ENCODE measurements around the gene CD4.
"Not testable (repeated sequence)": the region's sequence is repeated elsewhere in the genome, so short reads cannot be mapped to it uniquely, and the experiment has no call there.

Gene CD4

DNA sequence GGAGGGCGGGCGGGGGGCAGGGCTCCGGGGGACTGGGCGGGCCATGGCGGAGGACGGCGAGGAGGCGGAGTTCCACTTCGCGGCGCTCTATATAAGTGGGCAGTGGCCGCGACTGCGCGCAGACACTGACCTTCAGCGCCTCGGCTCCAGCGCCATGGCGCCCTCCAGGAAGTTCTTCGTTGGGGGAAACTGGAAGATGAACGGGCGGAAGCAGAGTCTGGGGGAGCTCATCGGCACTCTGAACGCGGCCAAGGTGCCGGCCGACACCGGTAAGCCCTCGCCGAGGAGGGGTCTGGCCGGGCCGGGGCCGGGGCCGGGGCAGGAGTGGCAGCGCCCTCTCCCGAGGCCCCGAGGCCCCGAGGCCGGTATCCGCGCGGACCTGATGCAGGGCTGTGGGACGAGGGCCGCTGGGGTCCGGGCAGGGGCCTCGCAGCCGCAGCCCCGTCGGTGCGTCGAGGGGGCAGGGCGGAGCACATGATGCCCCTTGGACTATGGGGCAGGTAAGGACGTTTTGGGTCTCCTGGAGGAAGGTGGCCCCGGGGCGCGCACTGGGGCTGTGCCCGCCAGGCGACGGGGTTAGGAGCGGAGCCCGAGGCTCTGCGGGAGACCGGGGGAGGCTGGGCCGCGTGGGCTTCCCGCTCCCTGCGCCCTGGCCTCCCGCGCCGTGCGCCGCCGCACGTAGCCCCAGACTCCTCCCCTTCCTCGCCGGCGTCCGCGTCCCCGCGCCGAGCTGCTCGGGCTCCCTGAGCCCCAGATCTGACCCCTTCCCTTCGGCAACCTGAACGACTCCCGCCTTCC, 78.3 kb downstream of the CD4 start, which contains the start of gene TPI1:
Gene TPI1 (plus strand): TSS at position 119 of the 798 bp plus-strand sequence. CDS start 36 bp downstream, at position 155.
- Histone ChIP-seq H3K9me3 (ENCODE audit: control insufficient read depth, low read length) (no peaks in the 10 kb centered on the region), H3K4me3 (ENCODE audit: low read length) (peak within 1 kb of the TSS; percentile 88), H3K4me1 (ENCODE audit: control insufficient read depth, insufficient read depth, low read length) (peaks cover 41% of the 10 kb centered on the region), H3K27me3 (replicated peaks; ENCODE audit: control insufficient read depth, insufficient read depth, low read length) (no peaks in the 10 kb centered on the region), H3K9ac (ENCODE audit: low read length) (peak within 1 kb of the TSS; percentile 98), H3K36me3 (ENCODE audit: control insufficient read depth, insufficient read depth, low read length, severe bottlenecking) (peaks cover 55% of the 10 kb centered on the region)
- peak; percentile 92 for DNase-seq (ENCODE audit: low read depth)

DNA sequence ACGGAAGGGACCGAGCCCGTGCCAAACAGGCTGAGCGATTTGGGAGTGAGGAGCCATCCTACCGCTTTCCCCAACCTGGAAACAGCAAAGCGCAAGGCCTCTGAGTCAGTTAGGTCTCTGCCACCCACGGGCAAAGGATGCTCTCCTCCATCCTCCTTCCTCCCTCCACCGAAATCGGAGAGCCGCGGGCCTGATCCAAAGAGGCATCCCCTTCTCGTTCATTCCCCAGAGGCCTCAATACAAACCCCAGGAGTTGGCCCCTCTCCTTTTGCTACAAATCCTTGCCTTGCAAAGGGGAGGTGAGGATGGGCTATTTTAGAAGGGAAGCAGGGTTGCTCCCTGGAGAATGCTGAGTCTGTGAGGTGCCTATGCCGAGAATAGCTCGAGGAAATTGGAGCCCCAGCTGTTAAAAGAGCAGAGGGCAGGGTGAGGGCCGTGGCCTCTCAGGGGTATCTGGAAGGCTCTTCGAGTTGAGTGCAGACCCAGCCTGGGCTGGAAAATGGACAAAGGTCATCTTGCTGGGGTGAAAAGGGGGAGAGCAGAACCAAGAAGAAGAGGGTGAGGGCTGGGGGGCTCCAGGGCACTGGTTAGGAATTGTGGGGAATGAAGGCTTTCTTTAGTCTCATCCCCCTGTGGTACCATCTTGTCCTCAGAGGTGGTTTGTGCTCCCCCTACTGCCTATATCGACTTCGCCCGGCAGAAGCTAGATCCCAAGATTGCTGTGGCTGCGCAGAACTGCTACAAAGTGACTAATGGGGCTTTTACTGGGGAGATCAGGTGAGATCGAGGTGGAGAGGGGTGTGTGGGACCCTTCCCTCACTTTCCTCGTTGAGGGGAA, 79.1 kb downstream of the CD4 start:
- DNase-seq (ENCODE audit: low read depth): no peak

DNA sequence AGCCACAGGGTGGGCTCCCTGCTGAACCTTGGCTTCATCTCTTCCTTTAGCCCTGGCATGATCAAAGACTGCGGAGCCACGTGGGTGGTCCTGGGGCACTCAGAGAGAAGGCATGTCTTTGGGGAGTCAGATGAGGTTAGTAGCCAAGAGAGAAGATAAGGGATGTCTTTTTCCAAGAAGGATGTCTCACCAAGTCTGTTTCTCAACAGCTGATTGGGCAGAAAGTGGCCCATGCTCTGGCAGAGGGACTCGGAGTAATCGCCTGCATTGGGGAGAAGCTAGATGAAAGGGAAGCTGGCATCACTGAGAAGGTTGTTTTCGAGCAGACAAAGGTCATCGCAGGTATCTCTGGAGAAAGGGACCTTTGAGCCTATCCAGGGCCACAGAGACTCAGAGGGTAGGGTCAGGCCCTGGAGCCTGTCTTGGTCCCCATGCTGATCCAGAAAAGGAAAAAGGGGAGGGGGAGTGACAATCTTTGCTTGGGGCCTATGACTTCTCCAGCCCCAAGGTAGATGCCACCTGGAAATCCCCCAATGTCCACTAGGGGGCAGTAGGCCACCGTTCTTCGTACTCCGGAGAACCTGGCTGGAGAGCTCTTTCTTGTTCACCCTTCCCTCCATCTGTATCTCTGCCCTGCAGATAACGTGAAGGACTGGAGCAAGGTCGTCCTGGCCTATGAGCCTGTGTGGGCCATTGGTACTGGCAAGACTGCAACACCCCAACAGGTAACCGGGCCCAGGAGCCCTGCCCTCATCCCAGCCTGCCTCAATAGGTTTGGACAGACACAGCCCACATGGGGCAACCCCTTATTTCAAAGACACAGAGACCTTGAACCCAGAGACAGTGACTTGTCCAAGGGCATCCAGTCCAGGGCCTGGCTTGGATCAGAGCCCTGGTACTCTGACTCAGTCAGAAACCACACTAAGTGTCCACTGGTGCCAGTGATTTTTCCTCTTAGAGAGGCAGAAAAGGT, 80.0 kb downstream of the CD4 start:
- peak; percentile 87 for DNase-seq (ENCODE audit: low read depth)
- H3K4me1 ChIP-seq (ENCODE audit: control insufficient read depth, insufficient read depth, low read length): peaks cover 43% of the 10 kb centered on the region
- no peaks in the 10 kb centered on the region for H3K9me3 ChIP-seq (ENCODE audit: control insufficient read depth, low read length)
- no peaks in the 10 kb centered on the region for H3K27me3 ChIP-seq (replicated peaks; ENCODE audit: control insufficient read depth, insufficient read depth, low read length)
- peaks cover 39% of the 10 kb centered on the region for H3K36me3 ChIP-seq (ENCODE audit: control insufficient read depth, insufficient read depth, low read length, severe bottlenecking)
- peak overlapping the region; percentile 88 for H3K4me3 ChIP-seq (ENCODE audit: low read length)
- peak overlapping the region; percentile 98 for H3K9ac ChIP-seq (ENCODE audit: low read length)

More for the DNA sequence above, 79.1 kb downstream of the CD4 start:
- Histone ChIP-seq H3K9me3 (ENCODE audit: control insufficient read depth, low read length) (no peaks in the 10 kb centered on the region), H3K4me3 (ENCODE audit: low read length) (peak overlapping the region; percentile 88), H3K36me3 (ENCODE audit: control insufficient read depth, insufficient read depth, low read length, severe bottlenecking) (peaks cover 47% of the 10 kb centered on the region), H3K4me1 (ENCODE audit: control insufficient read depth, insufficient read depth, low read length) (peaks cover 41% of the 10 kb centered on the region), H3K9ac (ENCODE audit: low read length) (peak overlapping the region; percentile 98), H3K27me3 (replicated peaks; ENCODE audit: control insufficient read depth, insufficient read depth, low read length) (no peaks in the 10 kb centered on the region)

DNA sequence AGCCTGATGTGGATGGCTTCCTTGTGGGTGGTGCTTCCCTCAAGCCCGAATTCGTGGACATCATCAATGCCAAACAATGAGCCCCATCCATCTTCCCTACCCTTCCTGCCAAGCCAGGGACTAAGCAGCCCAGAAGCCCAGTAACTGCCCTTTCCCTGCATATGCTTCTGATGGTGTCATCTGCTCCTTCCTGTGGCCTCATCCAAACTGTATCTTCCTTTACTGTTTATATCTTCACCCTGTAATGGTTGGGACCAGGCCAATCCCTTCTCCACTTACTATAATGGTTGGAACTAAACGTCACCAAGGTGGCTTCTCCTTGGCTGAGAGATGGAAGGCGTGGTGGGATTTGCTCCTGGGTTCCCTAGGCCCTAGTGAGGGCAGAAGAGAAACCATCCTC, 81.0 kb downstream of the CD4 start:
- not testable (repeated sequence) for H3K9me3 ChIP-seq (ENCODE audit: control insufficient read depth, low read length); H3K4me3 ChIP-seq (ENCODE audit: low read length); DNase-seq (ENCODE audit: low read depth); H3K27me3 ChIP-seq (replicated peaks; ENCODE audit: control insufficient read depth, insufficient read depth, low read length)
- peaks cover 29% of the 10 kb centered on the region for H3K36me3 ChIP-seq (ENCODE audit: control insufficient read depth, insufficient read depth, low read length, severe bottlenecking)
- H3K9ac ChIP-seq (ENCODE audit: low read length): peak overlapping the region; percentile 98
- peaks cover 43% of the 10 kb centered on the region for H3K4me1 ChIP-seq (ENCODE audit: control insufficient read depth, insufficient read depth, low read length)

Data from adipocyte (in vitro differentiated cells).